ENCODE data around the gene TCP11L2. TPM values are rescaled to one million over a fixed set of nuclear protein-coding genes. Genes with fewer than 3 reads are reported as not detected.

TCP11L2 gene
- total and polyA plus RNA-seq, 9 donors, result 8.5 to 41.7 (median 21.2) TPM

GRCh38 chr12:106289196-106289681 lies 13.3 kb upstream of the TCP11L2 start:
- Histone ChIP-seq H3K4me1 (ENCODE audit: insufficient read depth) (no peaks in the 10 kb centered on the region), H3K9me3 (no peaks in the 10 kb centered on the region), H3K27ac (no peak overlapping the region), H3K27me3 (no peaks in the 10 kb centered on the region), H3K4me3 (no peak overlapping the region), H3K36me3 (no peaks in the 10 kb centered on the region)
- TF ChIP-seq POLR2A (IDR thresholded peaks at IDR 0.05) (no peak), EP300 (IDR thresholded peaks at IDR 0.05) (no peak), CTCF (IDR thresholded peaks at IDR 0.05) (no peak)
- WGBS, 3 donors, result 0 to 100% (median 92%) methylated on average over 1 of the region's 1 CpG
- no peak for DNase-seq
- intact Hi-C loops (cut with DNase I), result loop anchor here in 1 of 4 donors (10.0 kb wide), 1 partner anchor 864 kb away; no protein-coding TSS in a partner anchor

- 75 to 80% (median 77%) methylated on average over 2 of the region's 2 CpGs for WGBS, 3 donors
- Histone ChIP-seq H3K27ac (no peak overlapping the region), H3K9me3 (no peaks in the 10 kb centered on the region), H3K4me3 (no peak overlapping the region), H3K4me1 (ENCODE audit: insufficient read depth) (no peaks in the 10 kb centered on the region), H3K36me3 (no peaks in the 10 kb centered on the region), H3K27me3 (no peaks in the 10 kb centered on the region)
- intact Hi-C loops (cut with DNase I), result no loop called here
- TF ChIP-seq EP300 (IDR thresholded peaks at IDR 0.05) (no peak), CTCF (IDR thresholded peaks at IDR 0.05) (no peak), POLR2A (IDR thresholded peaks at IDR 0.05) (no peak)
- DNase-seq, result no peak
These were observed 11.9 kb upstream of the TCP11L2 start for GRCh38 chr12:106290666-106291065.

- H3K4me3 ChIP-seq, result no peak overlapping the region
- no peaks in the 10 kb centered on the region for H3K9me3 ChIP-seq
- no peaks in the 10 kb centered on the region for H3K4me1 ChIP-seq (ENCODE audit: insufficient read depth)
- intact Hi-C loops (cut with DNase I), result no loop called here
- no peak for DNase-seq
- WGBS, 3 donors, result 57 to 67% (median 63%) methylated on average over 5 of the region's 5 CpGs
- TF ChIP-seq POLR2A (IDR thresholded peaks at IDR 0.05) (no peak), EP300 (IDR thresholded peaks at IDR 0.05) (no peak), CTCF (IDR thresholded peaks at IDR 0.05) (no peak)
- H3K27ac ChIP-seq, result no peak overlapping the region
- no peaks in the 10 kb centered on the region for H3K27me3 ChIP-seq
- H3K36me3 ChIP-seq, result no peaks in the 10 kb centered on the region
These were observed 11.2 kb upstream of the TCP11L2 start for GRCh38 chr12:106291342-106291741.

- Histone ChIP-seq H3K27me3 (no peaks in the 10 kb centered on the region), H3K36me3 (no peaks in the 10 kb centered on the region), H3K4me1 (ENCODE audit: insufficient read depth) (no peaks in the 10 kb centered on the region), H3K4me3 (no peak overlapping the region), H3K27ac (no peak overlapping the region), H3K9me3 (no peaks in the 10 kb centered on the region)
- TF ChIP-seq EP300 (IDR thresholded peaks at IDR 0.05), result no peak
- TF ChIP-seq CTCF (IDR thresholded peaks at IDR 0.05), result no peak
- no peak for TF ChIP-seq POLR2A (IDR thresholded peaks at IDR 0.05)
- no peak for DNase-seq
- 89 to 91% (median 91%) methylated on average over 5 of the region's 5 CpGs for WGBS, 3 donors
- intact Hi-C loops (cut with DNase I), result no loop called here
These were observed 10.2 kb upstream of the TCP11L2 start for GRCh38 chr12:106292339-106292738.

Measured in ovary (tissue), 9 donors.